SU-DHL-6 (cell line): ENCODE results near the gene LCNL1.

Experiments
- H2AFZ ChIP-seq: fragments of 200-600 bp; sonication (generic); 2 replicates; pipeline ENCODE4 v1.6.1; 2014; ENCODE audit warnings: low read depth, mild to moderate bottlenecking, moderate library complexity, mixed read lengths, antibody characterized with exemption, low read length; ENCODE audit not compliant: severe bottlenecking
- H3F3A ChIP-seq: fragments of 200-600 bp; shearing (Covaris generic); 2 replicates; pipeline ENCODE4 v1.6.0; 2016; ENCODE audit warnings: antibody characterized with exemption, mild to moderate bottlenecking; ENCODE audit not compliant: insufficient read depth
- H3K27ac ChIP-seq: fragments of 200-600 bp; sonication (generic); 2 replicates; pipeline ENCODE4 v1.5.1; 2016; ENCODE audit warnings: low read depth, mild to moderate bottlenecking, low read length, moderate library complexity, mixed read lengths
- H3K27me3 ChIP-seq: fragments of 200-600 bp; sonication (generic), shearing (Covaris generic); 2 replicates; pipeline ENCODE4 v1.6.0; 2014; ENCODE audit warnings: mild to moderate bottlenecking, low read length
- H3K36me3 ChIP-seq: fragments of 200-600 bp; sonication (generic); 2 replicates; pipeline ENCODE4 v1.6.1; 2014; ENCODE audit warnings: mild to moderate bottlenecking, low read length, mixed read lengths
- H3K4me2 ChIP-seq: fragments of 300-600, 200-600 bp; shearing (Covaris generic), sonication (generic); 2 replicates; pipeline ENCODE4 v1.6.0; 2014; ENCODE audit warnings: low read length, low read depth, mild to moderate bottlenecking; ENCODE audit not compliant: poor library complexity, severe bottlenecking
- H3K4me3 ChIP-seq: fragments of 200-600 bp; sonication (generic); 2 replicates; pipeline ENCODE4 v1.5.1; 2014; ENCODE audit warnings: antibody characterized with exemption, low read length, mild to moderate bottlenecking, mixed read lengths; ENCODE audit not compliant: insufficient read depth, poor library complexity, severe bottlenecking
- H3K79me2 ChIP-seq: fragments of 200-600 bp; sonication (generic); 2 replicates; pipeline ENCODE4 v1.6.1; 2014; ENCODE audit warnings: mild to moderate bottlenecking, low read length, moderate library complexity; ENCODE audit not compliant: insufficient read depth
- H3K9ac ChIP-seq: fragments of 200-600 bp; sonication (generic); 2 replicates; pipeline ENCODE4 v1.7.0; 2014; ENCODE audit warnings: mild to moderate bottlenecking, low read length
- H3K9me2 ChIP-seq: fragments of 200-600 bp; sonication (generic); replicated peaks from 2 replicates; pipeline ENCODE4 v1.6.1; 2014; ENCODE audit warnings: low read length; ENCODE audit not compliant: insufficient read depth
- H3K9me3 ChIP-seq: fragments of 200-600 bp; sonication (generic); 2 replicates; pipeline ENCODE4 v1.6.1; 2014; ENCODE audit warnings: low read length, mixed read lengths; ENCODE audit not compliant: insufficient read depth
- H4K20me1 ChIP-seq: fragments of 200-600 bp; sonication (generic); 2 replicates; pipeline ENCODE4 v1.6.1; 2014; ENCODE audit warnings: low read depth, mild to moderate bottlenecking, antibody characterized with exemption, low read length, moderate library complexity, mixed read lengths
- EZH2phosphoT487 ChIP-seq: fragments of 200-600 bp; sonication (generic), shearing (Covaris generic); conservative IDR thresholded peaks from 2 replicates; pipeline ENCODE4 v1.6.1; 2018; ENCODE audit warnings: mild to moderate bottlenecking, antibody characterized with exemption, low read length, moderate library complexity, mixed read lengths
- TF ChIP-seq, protein P1 (sequence below): fragments of 200-600 bp; sonication (generic); IDR thresholded peaks from one replicate; pipeline ENCODE4 v1.5.1; 2017; ENCODE audit warnings: antibody characterized with exemption, mild to moderate bottlenecking, low read length, moderate library complexity; ENCODE audit not compliant: insufficient read depth, poor library complexity, severe bottlenecking

The LCNL1 gene

DNA sequence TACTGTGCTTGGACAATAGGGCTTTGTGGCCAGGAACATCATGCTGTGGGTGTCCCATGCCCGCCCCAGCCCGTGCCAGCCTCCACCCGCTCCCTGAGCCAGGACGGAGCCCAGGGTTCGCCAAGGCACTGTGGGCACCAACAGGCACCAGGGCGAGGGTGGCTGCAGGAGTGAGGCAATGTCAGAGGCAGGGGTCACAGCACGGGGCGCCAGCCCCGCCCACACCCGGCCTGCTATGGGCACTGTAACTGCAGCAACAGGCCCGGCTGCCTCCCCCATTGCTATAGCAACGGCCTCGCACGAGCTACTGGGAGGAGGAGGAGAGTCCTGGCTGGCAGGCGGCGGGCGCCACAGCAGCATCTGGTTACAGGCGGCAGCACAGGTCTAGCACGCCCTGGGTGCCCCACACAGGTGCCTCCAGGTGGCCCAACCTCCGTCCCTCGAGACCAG lies 42.7 kb downstream of the LCNL1 start:
- H3K4me3 ChIP-seq = no peak overlapping the region
- H3F3A ChIP-seq = no peaks in the 10 kb centered on the region
- no peaks in the 10 kb centered on the region for H3K9me3 ChIP-seq
- no peaks in the 10 kb centered on the region for H3K79me2 ChIP-seq
- no peak overlapping the region for H3K4me2 ChIP-seq
- H3K9me2 ChIP-seq = no peaks in the 10 kb centered on the region
- H3K27me3 ChIP-seq = no peaks in the 10 kb centered on the region
- no peak for TF ChIP-seq EZH2phosphoT487
- TF ChIP-seq, protein P1, sequence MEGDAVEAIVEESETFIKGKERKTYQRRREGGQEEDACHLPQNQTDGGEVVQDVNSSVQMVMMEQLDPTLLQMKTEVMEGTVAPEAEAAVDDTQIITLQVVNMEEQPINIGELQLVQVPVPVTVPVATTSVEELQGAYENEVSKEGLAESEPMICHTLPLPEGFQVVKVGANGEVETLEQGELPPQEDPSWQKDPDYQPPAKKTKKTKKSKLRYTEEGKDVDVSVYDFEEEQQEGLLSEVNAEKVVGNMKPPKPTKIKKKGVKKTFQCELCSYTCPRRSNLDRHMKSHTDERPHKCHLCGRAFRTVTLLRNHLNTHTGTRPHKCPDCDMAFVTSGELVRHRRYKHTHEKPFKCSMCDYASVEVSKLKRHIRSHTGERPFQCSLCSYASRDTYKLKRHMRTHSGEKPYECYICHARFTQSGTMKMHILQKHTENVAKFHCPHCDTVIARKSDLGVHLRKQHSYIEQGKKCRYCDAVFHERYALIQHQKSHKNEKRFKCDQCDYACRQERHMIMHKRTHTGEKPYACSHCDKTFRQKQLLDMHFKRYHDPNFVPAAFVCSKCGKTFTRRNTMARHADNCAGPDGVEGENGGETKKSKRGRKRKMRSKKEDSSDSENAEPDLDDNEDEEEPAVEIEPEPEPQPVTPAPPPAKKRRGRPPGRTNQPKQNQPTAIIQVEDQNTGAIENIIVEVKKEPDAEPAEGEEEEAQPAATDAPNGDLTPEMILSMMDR = no peak
- no peak overlapping the region for H3K27ac ChIP-seq
- no peak overlapping the region for H2AFZ ChIP-seq
- no peaks in the 10 kb centered on the region for H3K36me3 ChIP-seq
- H4K20me1 ChIP-seq = no peaks in the 10 kb centered on the region
- H3K9ac ChIP-seq = no peak overlapping the region

DNA sequence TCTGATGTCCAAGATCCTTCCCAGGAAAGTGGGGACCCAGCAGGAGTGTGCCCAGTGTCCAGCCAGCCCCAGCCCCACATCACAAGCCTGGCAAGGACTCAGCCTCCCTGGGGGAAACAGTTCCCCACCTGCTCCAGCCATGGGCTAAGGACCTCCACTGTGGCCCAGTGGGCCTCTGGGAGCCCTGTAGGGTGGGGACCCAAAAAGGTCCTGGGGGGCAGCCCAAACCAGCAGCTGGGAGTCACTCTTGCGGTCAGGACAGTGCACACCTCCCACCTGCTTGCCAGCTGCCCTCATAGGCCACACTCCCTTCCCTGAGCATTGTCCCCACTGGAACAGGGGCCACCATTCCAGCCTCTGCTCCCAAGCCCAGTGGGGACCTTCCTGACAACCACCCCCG lies 43.6 kb downstream of the LCNL1 start:
- TF ChIP-seq EZH2phosphoT487 = no peak
- TF ChIP-seq, protein P1 = no peak

DNA sequence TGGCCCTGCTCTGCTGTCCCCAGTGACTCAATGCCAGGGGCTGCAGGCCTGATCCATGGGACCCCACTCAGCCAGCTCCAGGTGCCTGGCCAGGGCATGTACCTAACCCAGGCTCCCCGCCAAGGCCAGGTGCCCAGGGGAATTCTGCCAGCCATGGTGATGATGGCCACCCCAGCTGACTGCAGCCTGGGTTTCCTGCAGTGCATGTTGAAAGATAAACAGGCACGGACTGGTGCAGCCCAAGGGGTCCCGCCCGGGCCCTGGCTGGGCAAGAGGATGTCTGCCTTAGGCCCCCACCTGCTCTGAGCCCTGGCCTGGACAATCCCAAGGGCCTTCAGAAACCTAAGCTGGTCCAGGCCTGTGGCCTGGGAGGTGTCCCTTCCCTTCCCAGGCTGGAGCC lies 44.0 kb downstream of the LCNL1 start:
- H3K9me3 ChIP-seq = no peaks in the 10 kb centered on the region
- TF ChIP-seq, protein P1 = no peak
- TF ChIP-seq EZH2phosphoT487 = no peak
- no peak overlapping the region for H3K4me2 ChIP-seq
- H4K20me1 ChIP-seq = no peaks in the 10 kb centered on the region
- no peak overlapping the region for H2AFZ ChIP-seq
- H3K27ac ChIP-seq = no peak overlapping the region
- no peak overlapping the region for H3K9ac ChIP-seq
- H3F3A ChIP-seq = no peaks in the 10 kb centered on the region
- H3K4me3 ChIP-seq = no peak overlapping the region
- H3K79me2 ChIP-seq = no peaks in the 10 kb centered on the region
- no peaks in the 10 kb centered on the region for H3K27me3 ChIP-seq
- H3K36me3 ChIP-seq = no peaks in the 10 kb centered on the region
- H3K9me2 ChIP-seq = no peaks in the 10 kb centered on the region

More for the DNA sequence above, 43.6 kb downstream of the LCNL1 start:
- Histone ChIP-seq H3K9ac (no peak overlapping the region), H2AFZ (no peak overlapping the region), H3K27ac (no peak overlapping the region), H3K36me3 (no peaks in the 10 kb centered on the region), H3K9me2 (no peaks in the 10 kb centered on the region), H3K9me3 (no peaks in the 10 kb centered on the region), H4K20me1 (no peaks in the 10 kb centered on the region), H3K4me3 (no peak overlapping the region), H3K4me2 (no peak overlapping the region), H3K79me2 (no peaks in the 10 kb centered on the region), H3F3A (no peaks in the 10 kb centered on the region), H3K27me3 (no peaks in the 10 kb centered on the region)
